ENCODE results near the gene APBA2.

GRCh38 chr15:29059871-29060640 lies 174.3 kb downstream of the APBA2 start:
- TF ChIP-seq POLR2AphosphoS5 (IDR thresholded peaks at IDR 0.05) (no peak), CTCF (IDR thresholded peaks at IDR 0.05) (no peak)
